H1 (cell line): Measurements from ENCODE around the gene TPPP. TPM values are rescaled to one million over a fixed set of nuclear protein-coding genes. Genes with fewer than 3 reads are reported as not detected.

Source experiments
- CTCF ChIA-PET: fragments of 300-600 bp; sonication (Branson Sonifier 250); formaldehyde crosslinking; loops from one replicate; lab custom pipeline; 2021; ENCODE audit not compliant: partially characterized antibody; lab: Charles Lee
- POLR2A ChIA-PET: fragments of 300-600 bp; sonication (Branson Sonifier 250); formaldehyde crosslinking; loops from one replicate; lab custom pipeline; 2021; ENCODE audit warnings: inconsistent platforms; ENCODE audit not compliant: partially characterized antibody; lab: Charles Lee
- DNase-seq, 2 experiments: peaks; one replicate each; pipeline versions ENCODE4 v3.0.0 to v3.0.0-alpha.2; 2010 to 2022; ENCODE audit warnings: low spot score in 2 of 2, low read depth in 1 of 2, mixed read lengths in 1 of 2
- FAIRE-seq: peaks from 2 replicates; lab custom pipeline; 2011; peaks lifted over from hg19 to GRCh38; lab: Jason Lieb, UNC
- H2AFZ ChIP-seq: 2 replicates; pipeline ENCODE4 v1.8.1; 2012; ENCODE audit warnings: low read length, inconsistent platforms
- H2AK5ac ChIP-seq: 2 replicates; pipeline ENCODE4 v1.6.1; 2013; ENCODE audit warnings: low read depth, low read length
- H2BK120ac ChIP-seq: replicated peaks from 2 replicates; pipeline ENCODE3; 2013; ENCODE audit warnings: low read depth, low read length, inconsistent platforms
- H2BK12ac ChIP-seq: 2 replicates; pipeline ENCODE4 v1.6.1; 2013; ENCODE audit warnings: low read depth, low read length
- H2BK15ac ChIP-seq: 2 replicates; pipeline ENCODE4 v1.6.1; 2013; ENCODE audit warnings: low read length
- H2BK20ac ChIP-seq: 2 replicates; pipeline ENCODE4 v1.6.1; 2013; ENCODE audit warnings: low read length
- H2BK5ac ChIP-seq: 2 replicates; pipeline ENCODE4 v1.6.1; 2013; ENCODE audit warnings: low read depth, low read length
- H3K14ac ChIP-seq: 2 replicates; pipeline ENCODE4 v1.6.1; 2013; ENCODE audit warnings: inconsistent platforms; ENCODE audit not compliant: insufficient read length
- H3K18ac ChIP-seq: 2 replicates; pipeline ENCODE4 v1.6.1; 2013; ENCODE audit warnings: low read length; ENCODE audit errors: extremely low read depth
- H3K23ac ChIP-seq: 2 replicates; pipeline ENCODE4 v1.6.1; 2013; ENCODE audit warnings: inconsistent platforms; ENCODE audit not compliant: insufficient read length
- H3K23me2 ChIP-seq: 2 replicates; pipeline ENCODE4 v1.6.1; 2013; ENCODE audit warnings: low read depth, low read length
- H3K27ac ChIP-seq: 2 replicates; pipeline ENCODE4 v1.6.1; 2011; ENCODE audit warnings: low read depth, low read length, inconsistent platforms
- H3K27me3 ChIP-seq, 4 experiments: replicated peaks in 1 of 4; 1 replicate in 1 of 4; 2 replicates in 3 of 4; pipeline versions ENCODE4 v1.6.1 to v1.8.1; 2011 to 2013; ENCODE audit warnings: low read length in 3 of 4, mild to moderate bottlenecking in 3 of 4, inconsistent platforms in 2 of 4, mixed read lengths in 2 of 4, moderate library complexity in 1 of 4; ENCODE audit not compliant: control insufficient read depth in 3 of 4, insufficient read depth in 3 of 4; ENCODE audit errors: extremely low read depth in 1 of 4
- H3K36me3 ChIP-seq, 4 experiments: 2 replicates each; pipeline versions ENCODE4 v1.6.1 to v1.8.1; 2011 to 2013; ENCODE audit warnings: mild to moderate bottlenecking in 4 of 4, low read length in 3 of 4, moderate library complexity in 2 of 4, control low read depth in 1 of 4, inconsistent platforms in 1 of 4; ENCODE audit not compliant: insufficient read depth in 4 of 4, control insufficient read depth in 2 of 4
- H3K4ac ChIP-seq: replicated peaks from 2 replicates; pipeline ENCODE3; 2013; ENCODE audit warnings: low read length, low read depth, mixed read lengths, inconsistent platforms; ENCODE audit not compliant: insufficient read length
- H3K4me1 ChIP-seq, 4 experiments: replicated peaks in 1 of 4; 1 replicate in 1 of 4; 2 replicates in 3 of 4; pipeline versions ENCODE4 v1.6.1 to v1.8.1; 2011 to 2013; ENCODE audit warnings: low read length in 3 of 4, inconsistent platforms in 2 of 4, mixed read lengths in 1 of 4; ENCODE audit not compliant: insufficient read depth in 4 of 4, control insufficient read depth in 3 of 4
- H3K4me2 ChIP-seq, 2 experiments: 2 replicates each; pipeline versions ENCODE4 v1.6.1 to v1.8.1; 2011 to 2013; ENCODE audit warnings: low read depth in 2 of 2, low read length in 2 of 2, control low read depth in 1 of 2, inconsistent platforms in 1 of 2, mild to moderate bottlenecking in 1 of 2; ENCODE audit not compliant: insufficient read depth in 1 of 2
- H3K4me3 ChIP-seq, 4 experiments: fragments of 200-600, 300-600 bp in 1 of 4; sonication (generic), shearing (Covaris generic), sonication (Bioruptor Twin) in 1 of 4; 2 replicates each; pipeline versions ENCODE4 v1.5.1 to v1.8.1; 2011 to 2016; ENCODE audit warnings: low read length in 4 of 4, low read depth in 3 of 4, control low read depth in 2 of 4, inconsistent platforms in 2 of 4, mild to moderate bottlenecking in 2 of 4, mixed read lengths in 1 of 4, moderate library complexity in 1 of 4; ENCODE audit not compliant: insufficient read depth in 2 of 4; ENCODE audit errors: extremely low read depth in 1 of 4
- H3K56ac ChIP-seq: replicated peaks from 2 replicates; pipeline ENCODE3; 2013; ENCODE audit warnings: low read depth, mild to moderate bottlenecking, mixed read lengths, low read length, inconsistent platforms; ENCODE audit not compliant: insufficient read length
- H3K79me1 ChIP-seq: 2 replicates; pipeline ENCODE4 v1.6.1; 2013; ENCODE audit warnings: low read depth, low read length, control low read depth
- H3K79me2 ChIP-seq, 2 experiments: 2 replicates each; pipeline versions ENCODE4 v1.6.1 to v1.8.1; 2012 to 2013; ENCODE audit warnings: low read length in 2 of 2, mild to moderate bottlenecking in 2 of 2, inconsistent platforms in 1 of 2; ENCODE audit not compliant: insufficient read depth in 2 of 2, control insufficient read depth in 1 of 2
- H3K9ac ChIP-seq, 4 experiments: replicated peaks in 1 of 4; 1 replicate in 1 of 4; 2 replicates in 3 of 4; pipeline versions ENCODE4 v1.6.1 to v1.8.1; 2011 to 2013; ENCODE audit warnings: low read depth in 3 of 4, low read length in 3 of 4, control low read depth in 2 of 4, mild to moderate bottlenecking in 2 of 4, moderate library complexity in 2 of 4, inconsistent platforms in 1 of 4; ENCODE audit errors: extremely low read depth in 1 of 4
- H3K9me3 ChIP-seq, 2 experiments: 2 replicates each; pipeline versions ENCODE4 v1.6.1 to v1.8.1; 2012 to 2013; ENCODE audit warnings: mild to moderate bottlenecking in 2 of 2, moderate library complexity in 2 of 2, control low read depth in 1 of 2, inconsistent platforms in 1 of 2, low read depth in 1 of 2, low read length in 1 of 2, mixed read lengths in 1 of 2; ENCODE audit not compliant: insufficient read depth in 2 of 2
- H4K20me1 ChIP-seq, 2 experiments: replicated peaks in 1 of 2; 2 replicates each; pipeline versions ENCODE3 to v1.8.1; 2011 to 2013; ENCODE audit warnings: inconsistent platforms in 2 of 2, low read length in 2 of 2, mild to moderate bottlenecking in 1 of 2; ENCODE audit not compliant: insufficient read depth in 2 of 2, control insufficient read depth in 1 of 2
- H4K5ac ChIP-seq: 2 replicates; pipeline ENCODE4 v1.6.1; 2013; ENCODE audit warnings: low read length, low read depth, mixed read lengths, inconsistent platforms; ENCODE audit not compliant: insufficient read length
- H4K8ac ChIP-seq: 2 replicates; pipeline ENCODE4 v1.8.0; 2013; ENCODE audit warnings: mild to moderate bottlenecking, moderate library complexity, low read length, inconsistent platforms; ENCODE audit not compliant: insufficient read depth; ENCODE audit errors: extremely low read depth
- H4K91ac ChIP-seq: replicated peaks from 2 replicates; pipeline ENCODE3; 2013; ENCODE audit warnings: low read length, mixed read lengths, inconsistent platforms; ENCODE audit not compliant: insufficient read length
- ATF3 ChIP-seq: IDR thresholded peaks from 2 replicates; pipeline ENCODE4 v1.6.1; 2011; ENCODE audit warnings: low read depth, mild to moderate bottlenecking, low read length; ENCODE audit not compliant: insufficient read depth
- POLR2A ChIP-seq, 2 experiments: IDR thresholded peaks; 1 replicate in 1 of 2; 2 replicates in 1 of 2; pipeline ENCODE4 v1.6.1; 2011; ENCODE audit warnings: low read depth in 2 of 2, low read length in 2 of 2, mild to moderate bottlenecking in 2 of 2; ENCODE audit errors: control extremely low read depth in 1 of 2
- POLR2AphosphoS5 ChIP-seq: IDR thresholded peaks from 2 replicates; pipeline ENCODE4 v1.6.1; 2011; ENCODE audit warnings: low read depth, low read length
- RNF2 ChIP-seq: fragments of 200-900, 300-1000 bp; sonication (generic); IDR thresholded peaks from 2 replicates; pipeline ENCODE4 v1.7.1; 2016; ENCODE audit warnings: borderline replicate concordance, low read depth, mild to moderate bottlenecking, antibody characterized with exemption, low read length; ENCODE audit not compliant: poor library complexity, severe bottlenecking; ENCODE audit errors: missing control alignments
- SIN3A ChIP-seq, 2 experiments: IDR thresholded peaks in 1 of 2; conservative IDR thresholded peaks in 1 of 2; 2 replicates each; pipeline ENCODE4 v1.6.1; 2011 to 2012; ENCODE audit warnings: low read length in 2 of 2, improper control_type of control experiment in 1 of 2, low read depth in 1 of 2, mild to moderate bottlenecking in 1 of 2
- SP2 ChIP-seq: IDR thresholded peaks from 2 replicates; pipeline ENCODE4 v1.6.1; 2012; ENCODE audit warnings: mild to moderate bottlenecking, low read length, inconsistent platforms
- SP4 ChIP-seq: IDR thresholded peaks from 2 replicates; pipeline ENCODE4 v1.6.1; 2012; ENCODE audit warnings: low read length, inconsistent platforms
- SRF ChIP-seq: IDR thresholded peaks from 2 replicates; pipeline ENCODE4 v1.6.1; 2011; ENCODE audit warnings: mild to moderate bottlenecking, low read depth, low read length, moderate library complexity
- TBP ChIP-seq: IDR thresholded peaks from 2 replicates; pipeline ENCODE4 v1.6.1; 2011; ENCODE audit warnings: low read depth, low read length, improper control_type of control experiment
- WGBS, 2 experiments: shearing (Covaris generic) in 1 of 2; methylation state at CpG; one replicate each; pipeline versions ENCODE4 v1.1.6 to v1.1.7; 2013 to 2015; ENCODE audit warnings: low lambda C conversion rate in 2 of 2, mixed read lengths in 2 of 2, inconsistent platforms in 1 of 2, low coverage in 1 of 2, missing lambda C conversion rate in 1 of 2; ENCODE audit not compliant: insufficient replicate concordance in 2 of 2, insufficient coverage in 1 of 2, insufficient read length in 1 of 2; ENCODE audit errors: extremely low coverage in 1 of 2, missing lambda C conversion rate in 1 of 2; 5-methylcytosine and 5-hydroxymethylcytosine counted together
- polyA plus RNA-seq, 7 experiments: library from polyadenylated mRNA; depleted of rRNA in 3 of 7; stranded (reverse) in 5 of 7; unstranded in 2 of 7; fragments of >200 nt in 5 of 7; fragments of 200-250 nt in 2 of 7; gene quantifications; 1 replicate in 5 of 7; 2 replicates in 1 of 7; 4 replicates in 1 of 7; pipeline versions ENCODE4 v1.2.1 to v1.2.3, GENCODE V29; 2011 to 2013; ENCODE audit warnings: missing spikeins in 2 of 7, mixed read lengths in 2 of 7
- total RNA-seq: library from RNA; stranded (reverse); fragmentation: NEBNext Ultra II Directional; extraction: Animal tissue kit (Norgen Biotek cat#: 25700); gene quantifications from 2 replicates; pipeline ENCODE4 v1.2.1, GENCODE V29; 2021

Gene TPPP
- total and polyA plus RNA-seq, 2 of the 8 experiments (the other 6 are each of a cell fraction or from before 2014, with no cell fraction given), result 0.36 to 0.93 TPM

GRCh38 chr5:668283-668995, 24.7 kb downstream of the TPPP start:
- Histone ChIP-seq H2BK15ac (no peak overlapping the region), H3K14ac (no peak overlapping the region), H3K4me2 (no peak overlapping the region), H4K20me1 (peaks cover 14 to 22% of the 10 kb centered on the region in 2 experiments), H3K4me3 (no peak overlapping the region), H3K56ac (no peak overlapping the region), H3K9ac (no peak overlapping the region), H3K27me3 (peaks cover 0 to 6% (median 0%) of the 10 kb centered on the region in 4 experiments; a peak in 1 of 7 replicates), H3K79me1 (peaks cover 4% of the 10 kb centered on the region; the same call in 1 of the 2 replicates), H2AK5ac (no peak overlapping the region; the same call in 1 of the 2 replicates), H2BK120ac (no peak overlapping the region), H2BK20ac (no peak overlapping the region), H3K4ac (no peak overlapping the region), H4K8ac (no peak overlapping the region), H3K27ac (no peak overlapping the region), H3K79me2 (no peaks in the 10 kb centered on the region), H2AFZ (no peak overlapping the region), H3K23me2 (no peaks in the 10 kb centered on the region), H2BK12ac (no peak overlapping the region), H3K9me3 (no peaks in the 10 kb centered on the region), H3K23ac (no peak overlapping the region), H3K18ac (no peak overlapping the region; the same call in 1 of the 2 replicates), H4K91ac (no peak overlapping the region), H3K4me1 (peaks cover 0 to 22% (median 9%) of the 10 kb centered on the region in 4 experiments; a peak in 6 of 7 replicates), H2BK5ac (no peak overlapping the region), H3K36me3 (peaks cover 3 to 17% (median 6%) of the 10 kb centered on the region in 4 experiments; a peak in 6 of 8 replicates), H4K5ac (no peak overlapping the region)
- no peak for FAIRE-seq
- CTCF ChIA-PET, result interaction anchor here (0.6 to 5.4 kb wide), 15 partner anchors 10 to 482 kb away, joined by 3 to 29 read pairs (median 4); partner anchors contain the start of genes BRD9 and TRIP13
- WGBS, 2 experiments, result 86% methylated on average over 28 of the region's 44 CpGs; no CpG with 5 or more reads in 1 of the 2 experiments
- POLR2A ChIA-PET, result interaction anchor here (0.7 to 0.9 kb wide), 2 partner anchors 15 to 16 kb away, joined by 3 read pairs; no protein-coding TSS in a partner anchor
- no peak for DNase-seq
- TF ChIP-seq POLR2AphosphoS5, result no peak
- no peak for TF ChIP-seq POLR2A (IDR thresholded peaks at IDR 0.05; ENCODE audit: control extremely low read depth in 1 of 2, low read depth in 2 of 2, low read length in 2 of 2)
- no peak for TF ChIP-seq TBP
- no peak for TF ChIP-seq SIN3A (conservative IDR thresholded peaks at IDR 0.05 in 1 of 2, IDR thresholded peaks at IDR 0.05 in 1 of 2; ENCODE audit: low read depth in 1 of 2, low read length in 2 of 2)
- no peak for TF ChIP-seq SP2
- no peak for TF ChIP-seq SRF
- no peak for TF ChIP-seq SP4
- TF ChIP-seq RNF2, result no peak
- TF ChIP-seq ATF3, result no peak
